HepG2 (cell line): ENCODE data around the gene RRP12. TPM values are rescaled to one million over a fixed set of nuclear protein-coding genes. Genes with fewer than 3 reads are reported as not detected.

Source experiments
- BHLHE40 ChIP-seq: IDR thresholded peaks from 2 replicates; pipeline ENCODE4 v1.6.1; 2011; ENCODE audit warnings: low read length, improper control_type of control experiment
- GABPB1 ChIP-seq: IDR thresholded peaks from 2 replicates; pipeline ENCODE4 v1.6.1; 2016; ENCODE audit warnings: mild to moderate bottlenecking, missing genetic modification reagents, moderate library complexity, missing compliant biosample characterization
- HDAC6 ChIP-seq: fragments of 200-600 bp; sonication (generic); IDR thresholded peaks from 2 replicates; pipeline ENCODE4 v1.7.0; 2017; ENCODE audit warnings: mild to moderate bottlenecking, antibody characterized with exemption, low read length, low read depth
- IRF2 ChIP-seq: IDR thresholded peaks from 2 replicates; pipeline ENCODE4 v1.6.1; 2018; ENCODE audit warnings: missing genetic modification reagents, missing compliant biosample characterization
- JUND ChIP-seq: sonication (generic); formaldehyde crosslinking; IDR thresholded peaks from 2 replicates; pipeline ENCODE4 v1.8.0; 2022; ENCODE audit warnings: mild to moderate bottlenecking, missing genetic modification reagents
- MBD4 ChIP-seq: IDR thresholded peaks from 2 replicates; pipeline ENCODE4 v1.6.1; 2012; ENCODE audit warnings: low read length, inconsistent platforms, borderline replicate concordance
- MED13 ChIP-seq: sonication (generic); formaldehyde crosslinking; IDR thresholded peaks from 2 replicates; pipeline ENCODE4 v1.5.0; 2020; ENCODE audit warnings: missing genetic modification reagents
- MIER3 ChIP-seq: IDR thresholded peaks from 2 replicates; pipeline ENCODE4 v1.6.1; 2016; ENCODE audit warnings: missing compliant biosample characterization, borderline replicate concordance
- MLLT10 ChIP-seq: sonication (generic); formaldehyde crosslinking; IDR thresholded peaks from 2 replicates; pipeline ENCODE4 v1.4.0; 2020; ENCODE audit warnings: missing genetic modification reagents
- MZF1 ChIP-seq: sonication (generic); formaldehyde crosslinking; IDR thresholded peaks from 2 replicates; pipeline ENCODE4 v1.8.1; 2023; ENCODE audit warnings: mild to moderate bottlenecking, missing genetic modification reagents, borderline replicate concordance
- NFIC ChIP-seq: IDR thresholded peaks from 2 replicates; pipeline ENCODE4 v1.6.1; 2012; ENCODE audit warnings: mild to moderate bottlenecking, low read length, inconsistent platforms
- POLR2A ChIP-seq, 2 experiments: IDR thresholded peaks; 2 replicates each; pipeline ENCODE4 v1.6.1; 2011; ENCODE audit warnings: low read depth in 2 of 2, low read length in 2 of 2, mild to moderate bottlenecking in 1 of 2, moderate library complexity in 1 of 2; ENCODE audit not compliant: insufficient read depth in 1 of 2
- ZBTB7B ChIP-seq: sonication (generic); formaldehyde crosslinking; IDR thresholded peaks from 2 replicates; pipeline ENCODE4 v1.4.0; 2020; ENCODE audit warnings: missing genetic modification reagents
- ZFAT ChIP-seq: sonication (generic); formaldehyde crosslinking; conservative IDR thresholded peaks from 2 replicates; pipeline ENCODE4 v1.8.1; 2023; ENCODE audit warnings: missing genetic modification reagents, inconsistent platforms
- ZFP36L2 ChIP-seq: sonication (generic); formaldehyde crosslinking; IDR thresholded peaks from 2 replicates; pipeline ENCODE4 v1.4.0; 2020; ENCODE audit warnings: missing genetic modification reagents
- ZFP91 ChIP-seq: sonication (generic); formaldehyde crosslinking; IDR thresholded peaks from 2 replicates; pipeline ENCODE4 v1.9.0; 2022; ENCODE audit warnings: missing genetic modification reagents, mild to moderate bottlenecking, borderline replicate concordance
- ZFY ChIP-seq: sonication (generic); formaldehyde crosslinking; IDR thresholded peaks from 2 replicates; pipeline ENCODE4 v1.4.0; 2020; ENCODE audit warnings: missing genetic modification reagents
- ZNF10 ChIP-seq: sonication (generic); formaldehyde crosslinking; IDR thresholded peaks from 2 replicates; pipeline ENCODE4 v1.4.0; 2020; ENCODE audit warnings: mild to moderate bottlenecking, low read depth, missing genetic modification reagents, borderline replicate concordance
- ZNF292 ChIP-seq: sonication (generic); formaldehyde crosslinking; IDR thresholded peaks from 2 replicates; pipeline ENCODE4 v1.8.1; 2022; ENCODE audit warnings: mild to moderate bottlenecking, low read depth, missing genetic modification reagents, borderline replicate concordance
- ZNF382 ChIP-seq: sonication (generic); formaldehyde crosslinking; IDR thresholded peaks from 2 replicates; pipeline ENCODE4 v1.5.0; 2020; ENCODE audit warnings: missing genetic modification reagents, mild to moderate bottlenecking, borderline replicate concordance
- ZNF605 ChIP-seq: sonication (generic); formaldehyde crosslinking; IDR thresholded peaks from 2 replicates; pipeline ENCODE4 v1.8.0; 2022; ENCODE audit warnings: mild to moderate bottlenecking, missing genetic modification reagents
- ZNF652 ChIP-seq: IDR thresholded peaks from 2 replicates; pipeline ENCODE4 v1.6.1; 2016; ENCODE audit warnings: low read depth, borderline replicate concordance
- ZNF709 ChIP-seq: sonication (generic); formaldehyde crosslinking; IDR thresholded peaks from 2 replicates; pipeline ENCODE4 v1.5.0; 2020; ENCODE audit warnings: mild to moderate bottlenecking, missing genetic modification reagents
- ZNF749 ChIP-seq: sonication (generic); formaldehyde crosslinking; IDR thresholded peaks from 2 replicates; pipeline ENCODE4 v1.8.0; 2022; ENCODE audit warnings: mild to moderate bottlenecking, missing genetic modification reagents, moderate library complexity, borderline replicate concordance
- ZNF75D ChIP-seq: sonication (generic); formaldehyde crosslinking; IDR thresholded peaks from 2 replicates; pipeline ENCODE4 v1.8.1; 2023; ENCODE audit warnings: missing genetic modification reagents, mild to moderate bottlenecking, borderline replicate concordance
- ZSCAN20 ChIP-seq: sonication (generic); formaldehyde crosslinking; IDR thresholded peaks from 2 replicates; pipeline ENCODE4 v1.4.0; 2020; ENCODE audit warnings: missing genetic modification reagents, mild to moderate bottlenecking, borderline replicate concordance
- polyA plus RNA-seq, 8 experiments: library from polyadenylated mRNA; depleted of rRNA in 3 of 8; stranded (reverse) in 7 of 8; unstranded in 1 of 8; fragments of >200 nt; fragmentation: Illumina TruSeq in 4 of 8; extraction: Trizol in 4 of 8; gene quantifications; 2 replicates each; pipeline versions ENCODE4 v1.2.1 to v1.2.3, GENCODE V29; 2011 to 2016; ENCODE audit warnings: low read depth in 4 of 8, missing spikeins in 1 of 8, mixed read lengths in 1 of 8; ENCODE audit not compliant: insufficient read depth in 1 of 8
- total RNA-seq, 5 experiments: library from RNA; depleted of rRNA; stranded (reverse); fragments of >200 nt; fragmentation: Illumina TruSeq; extraction: Trizol; gene quantifications; 2 replicates each; pipeline ENCODE4 v1.2.3, GENCODE V29; 2016; ENCODE audit warnings: low read depth in 1 of 5
- TF ChIP-seq, protein P1 (sequence below): sonication (generic); formaldehyde crosslinking; IDR thresholded peaks from 2 replicates; pipeline ENCODE4; 2020; ENCODE audit warnings: missing genetic modification reagents, mild to moderate bottlenecking, borderline replicate concordance

RRP12 gene
- total and polyA plus RNA-seq, 2 of the 13 experiments (the other 11 are each of a cell fraction or from before 2014, with no cell fraction given): 13.2 to 39.4 TPM

DNA sequence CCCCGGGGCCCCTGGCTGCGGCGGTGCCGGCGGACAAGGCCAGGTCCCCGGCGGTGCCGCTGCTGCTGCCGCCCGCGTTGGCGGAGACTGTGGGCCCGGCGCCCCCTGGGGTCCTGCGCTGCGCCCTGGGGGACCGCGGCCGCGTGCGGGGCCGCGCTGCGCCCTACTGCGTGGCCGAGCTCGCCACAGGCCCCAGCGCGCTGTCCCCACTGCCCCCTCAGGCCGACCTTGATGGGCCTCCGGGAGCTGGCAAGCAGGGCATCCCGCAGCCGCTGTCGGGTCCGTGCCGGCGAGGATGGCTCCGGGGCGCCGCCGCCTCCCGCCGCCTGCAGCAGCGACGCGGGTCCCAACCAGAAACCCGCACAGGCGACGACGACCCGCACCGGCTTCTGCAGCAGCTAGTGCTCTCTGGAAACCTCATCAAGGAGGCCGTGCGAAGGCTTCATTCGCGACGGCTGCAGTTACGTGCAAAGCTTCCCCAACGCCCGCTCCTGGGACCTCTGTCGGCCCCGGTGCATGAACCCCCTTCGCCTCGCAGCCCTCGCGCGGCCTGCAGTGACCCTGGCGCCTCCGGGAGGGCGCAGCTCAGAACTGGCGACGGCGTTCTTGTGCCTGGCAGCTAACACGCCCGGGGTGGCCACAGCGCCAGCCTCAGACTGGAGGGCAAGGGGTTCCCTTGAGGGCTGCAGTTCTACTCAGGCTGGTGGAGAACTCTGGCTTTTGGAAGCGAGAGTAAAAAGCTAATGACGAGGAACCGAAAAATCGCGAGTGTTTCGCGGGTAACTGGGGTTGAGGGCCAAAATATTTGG is 81.3 kb downstream of the RRP12 start (continued):
- no peak for TF ChIP-seq ZNF10 (CRISPR knock-in tag)
- TF ChIP-seq ZNF605 (CRISPR knock-in tag): 0 out of 2 replicates have a peak, but pooled peaks have one; percentile 19
- no peak for TF ChIP-seq ZNF75D (CRISPR knock-in tag)
- no peak for TF ChIP-seq ZNF382
- no peak; the same call in 1 of the 2 replicates for TF ChIP-seq MED13
- TF ChIP-seq ZFP36L2 (CRISPR knock-in tag): no peak
- no peak for TF ChIP-seq MIER3 (CRISPR knock-in tag)
- TF ChIP-seq ZNF652: no peak
- TF ChIP-seq HDAC6: no peak
- TF ChIP-seq ZFP91 (CRISPR knock-in tag): peak; percentile 67
- TF ChIP-seq ZNF709 (CRISPR knock-in tag): peak; percentile 72
- TF ChIP-seq MBD4: no peak
- TF ChIP-seq ZFAT (CRISPR knock-in tag): no peak
- TF ChIP-seq NFIC: no peak
- TF ChIP-seq POLR2A (IDR thresholded peaks at IDR 0.05; ENCODE audit: insufficient read depth in 1 of 2, low read depth in 2 of 2, low read length in 2 of 2): 0 out of 4 replicates have a peak, but pooled peaks of 1 of the 2 experiments have one; percentile 34
- 0 out of 2 replicates have a peak, but pooled peaks have one; percentile 37 for TF ChIP-seq ZBTB7B (CRISPR knock-in tag)
- TF ChIP-seq ZSCAN20 (CRISPR knock-in tag): no peak
- TF ChIP-seq, protein P1, sequence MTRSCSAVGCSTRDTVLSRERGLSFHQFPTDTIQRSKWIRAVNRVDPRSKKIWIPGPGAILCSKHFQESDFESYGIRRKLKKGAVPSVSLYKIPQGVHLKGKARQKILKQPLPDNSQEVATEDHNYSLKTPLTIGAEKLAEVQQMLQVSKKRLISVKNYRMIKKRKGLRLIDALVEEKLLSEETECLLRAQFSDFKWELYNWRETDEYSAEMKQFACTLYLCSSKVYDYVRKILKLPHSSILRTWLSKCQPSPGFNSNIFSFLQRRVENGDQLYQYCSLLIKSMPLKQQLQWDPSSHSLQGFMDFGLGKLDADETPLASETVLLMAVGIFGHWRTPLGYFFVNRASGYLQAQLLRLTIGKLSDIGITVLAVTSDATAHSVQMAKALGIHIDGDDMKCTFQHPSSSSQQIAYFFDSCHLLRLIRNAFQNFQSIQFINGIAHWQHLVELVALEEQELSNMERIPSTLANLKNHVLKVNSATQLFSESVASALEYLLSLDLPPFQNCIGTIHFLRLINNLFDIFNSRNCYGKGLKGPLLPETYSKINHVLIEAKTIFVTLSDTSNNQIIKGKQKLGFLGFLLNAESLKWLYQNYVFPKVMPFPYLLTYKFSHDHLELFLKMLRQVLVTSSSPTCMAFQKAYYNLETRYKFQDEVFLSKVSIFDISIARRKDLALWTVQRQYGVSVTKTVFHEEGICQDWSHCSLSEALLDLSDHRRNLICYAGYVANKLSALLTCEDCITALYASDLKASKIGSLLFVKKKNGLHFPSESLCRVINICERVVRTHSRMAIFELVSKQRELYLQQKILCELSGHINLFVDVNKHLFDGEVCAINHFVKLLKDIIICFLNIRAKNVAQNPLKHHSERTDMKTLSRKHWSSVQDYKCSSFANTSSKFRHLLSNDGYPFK: peak; percentile 61; the same call in 1 of the 2 replicates
- TF ChIP-seq BHLHE40: no peak
- TF ChIP-seq GABPB1 (CRISPR knock-in tag): peak; percentile 61; the same call in 1 of the 2 replicates
- TF ChIP-seq IRF2 (CRISPR knock-in tag): no peak
- no peak for TF ChIP-seq MLLT10 (CRISPR knock-in tag)
- TF ChIP-seq ZFY: peak; percentile 68
- TF ChIP-seq JUND (CRISPR knock-in tag): no peak
- no peak for TF ChIP-seq MZF1 (CRISPR knock-in tag)
- TF ChIP-seq ZNF749 (CRISPR knock-in tag): no peak
- no peak for TF ChIP-seq ZNF292 (CRISPR knock-in tag)
